ENCODE results near the gene MIAT.

Gene MIAT

GRCh38 chr22:26670459-26670858 lies 13.1 kb downstream of the MIAT start:
- DNase-seq: no peak

- no peak for DNase-seq
These were observed 14.1 kb downstream of the MIAT start for GRCh38 chr22:26671317-26672059.

- no peak for DNase-seq
These were observed 14.7 kb downstream of the MIAT start for GRCh38 chr22:26672060-26672471.

- peak; percentile 95 for DNase-seq
These were observed 15.4 kb downstream of the MIAT start for GRCh38 chr22:26672590-26673468.

GRCh38 chr22:26673486-26673885 lies 16.1 kb downstream of the MIAT start:
- peak; percentile 30 for DNase-seq

GRCh38 chr22:26674211-26675190 lies 17.1 kb downstream of the MIAT start:
- peak; percentile 26 for DNase-seq

GRCh38 chr22:26675687-26676268 lies 18.4 kb downstream of the MIAT start:
- no peak for DNase-seq

- no peak for DNase-seq
These were observed 19.8 kb downstream of the MIAT start for GRCh38 chr22:26677217-26677616.

- DNase-seq: peak; percentile 64
These were observed 21.7 kb downstream of the MIAT start for GRCh38 chr22:26679003-26679629.

GRCh38 chr22:26680485-26680884 lies 23.1 kb downstream of the MIAT start:
- DNase-seq: no peak

GRCh38 chr22:26681395-26681821 lies 24.0 kb downstream of the MIAT start:
- no peak for DNase-seq

- DNase-seq: no peak
These were observed 26.8 kb downstream of the MIAT start for GRCh38 chr22:26684168-26684567.

GRCh38 chr22:26685601-26686000 lies 28.2 kb downstream of the MIAT start:
- DNase-seq: no peak

- no peak for DNase-seq
These were observed 30.1 kb downstream of the MIAT start for GRCh38 chr22:26687439-26687838.

GRCh38 chr22:26689513-26690301 lies 32.3 kb downstream of the MIAT start:
- DNase-seq: no peak

- no peak for DNase-seq
These were observed 33.4 kb downstream of the MIAT start for GRCh38 chr22:26690654-26691376.

- DNase-seq: no peak
These were observed 34.0 kb downstream of the MIAT start for GRCh38 chr22:26691377-26691716.

GRCh38 chr22:26692215-26692614 lies 34.8 kb downstream of the MIAT start:
- no peak for DNase-seq

GRCh38 chr22:26697151-26697550 lies 39.8 kb downstream of the MIAT start:
- DNase-seq: no peak

- DNase-seq: no peak
These were observed 43.1 kb downstream of the MIAT start for GRCh38 chr22:26700462-26700861.

- DNase-seq: no peak
These were observed 43.5 kb downstream of the MIAT start for GRCh38 chr22:26700886-26701285.

Data from inflammatory macrophage treated with lipopolysaccharide for 4 hours (primary cell).